GM23338 (cell line): ENCODE results near the gene PHYKPL. TPM values are rescaled to one million over a fixed set of nuclear protein-coding genes. Genes with fewer than 3 reads are reported as not detected.
A peak's percentile ranks its signal among the peaks of the same experiment; 100 is the strongest.

ENCODE experiments used
- ATAC-seq: fragments of 200-7000 bp; cut with Tn5 transposase; 3 replicates; pipeline ENCODE4 v1.9.1; 2020
- DNase-seq: peaks from one replicate; pipeline ENCODE4 v3.0.0-alpha.2; 2015; ENCODE audit warnings: low spot score
- H2AFZ ChIP-seq: fragments of 200-600 bp; sonication (generic); 2 replicates; pipeline ENCODE4 v1.8.0; 2016; ENCODE audit warnings: antibody characterized with exemption, mild to moderate bottlenecking, moderate library complexity
- H3F3A ChIP-seq: fragments of 200-600 bp; sonication (generic); replicated peaks from 2 replicates; pipeline ENCODE4 v1.8.0; 2017; ENCODE audit warnings: antibody characterized with exemption, mixed run types, low read depth
- H3K27ac ChIP-seq: fragments of 200-600 bp; sonication (generic); 2 replicates; pipeline ENCODE4 v1.6.1; 2016; ENCODE audit warnings: low read depth
- H3K27me3 ChIP-seq: fragments of 200-600 bp; sonication (generic); 2 replicates; pipeline ENCODE4 v1.8.0; 2016; ENCODE audit warnings: mild to moderate bottlenecking, mixed run types, moderate library complexity; ENCODE audit not compliant: insufficient read depth
- H3K36me3 ChIP-seq: fragments of 200-600 bp; sonication (generic); 2 replicates; pipeline ENCODE4 v1.8.0; 2016; ENCODE audit warnings: mild to moderate bottlenecking; ENCODE audit not compliant: insufficient read depth
- H3K4me1 ChIP-seq: fragments of 200-600 bp; sonication (generic); 2 replicates; pipeline ENCODE4 v1.8.0; 2016; ENCODE audit warnings: mild to moderate bottlenecking, moderate library complexity; ENCODE audit not compliant: insufficient read depth
- H3K4me2 ChIP-seq: fragments of 200-600 bp; sonication (generic); 2 replicates; pipeline ENCODE4 v1.7.1; 2017; ENCODE audit warnings: mixed run types
- H3K4me3 ChIP-seq: fragments of 200-600 bp; sonication (generic); 2 replicates; pipeline ENCODE4 v1.6.1; 2016; ENCODE audit warnings: mixed run types
- H3K79me2 ChIP-seq: fragments of 200-600 bp; sonication (generic); replicated peaks from 2 replicates; pipeline ENCODE4 v1.8.0; 2017; ENCODE audit warnings: mild to moderate bottlenecking; ENCODE audit not compliant: insufficient read depth
- H3K9me2 ChIP-seq: fragments of 200-600 bp; sonication (generic); 2 replicates; pipeline ENCODE4 v1.8.0; 2017; ENCODE audit not compliant: insufficient read depth
- H4K20me1 ChIP-seq: fragments of 200-600 bp; sonication (generic); replicated peaks from 2 replicates; pipeline ENCODE4 v1.8.0; 2017; ENCODE audit warnings: mild to moderate bottlenecking; ENCODE audit not compliant: insufficient read depth
- H3K27ac Mint-ChIP-seq: 2 replicates; pipeline ENCODE4 v1.8.0; 2020; ENCODE audit warnings: inconsistent platforms, mild to moderate bottlenecking, moderate library complexity, mixed read lengths
- H3K27me3 Mint-ChIP-seq: 3 replicates; pipeline ENCODE4 v1.8.0; 2022; ENCODE audit warnings: low read depth, mild to moderate bottlenecking, moderate library complexity, mixed read lengths, inconsistent platforms; ENCODE audit not compliant: insufficient read depth, poor library complexity
- H3K36me3 Mint-ChIP-seq: 3 replicates; pipeline ENCODE4 v1.8.0; 2021; ENCODE audit warnings: low read depth, mild to moderate bottlenecking, inconsistent platforms, moderate library complexity, mixed read lengths
- H3K4me1 Mint-ChIP-seq: 3 replicates; pipeline ENCODE4 v1.8.0; 2020; ENCODE audit warnings: mild to moderate bottlenecking, inconsistent platforms, mixed read lengths
- H3K4me3 Mint-ChIP-seq: 3 replicates; pipeline ENCODE4 v1.8.0; 2021; ENCODE audit warnings: moderate library complexity, mild to moderate bottlenecking, inconsistent platforms, mixed read lengths
- H3K9me3 Mint-ChIP-seq: 3 replicates; pipeline ENCODE4 v1.8.0; 2020; ENCODE audit warnings: moderate library complexity, mild to moderate bottlenecking, inconsistent platforms, mixed read lengths
- CREB1 ChIP-seq: fragments of 250-450 bp; sonication (Bioruptor Pico); IDR thresholded peaks from 2 replicates; pipeline ENCODE4 v1.5.0; 2020; ENCODE audit warnings: low read depth, mild to moderate bottlenecking, moderate library complexity
- NANOG ChIP-seq: IDR thresholded peaks from 2 replicates; pipeline ENCODE4 v1.6.1; 2016; ENCODE audit warnings: antibody characterized with exemption, borderline replicate concordance
- POLR2AphosphoS5 ChIP-seq: IDR thresholded peaks from 2 replicates; pipeline ENCODE4 v1.6.1; 2016; ENCODE audit warnings: antibody characterized with exemption, low read depth
- STAT1 ChIP-seq: IDR thresholded peaks from one replicate; pipeline ENCODE4 v1.6.1; 2016; ENCODE audit warnings: antibody characterized with exemption; ENCODE audit not compliant: unreplicated experiment
- ZNF331 ChIP-seq: fragments of 250-450 bp; sonication (Bioruptor Pico); IDR thresholded peaks from 2 replicates; pipeline ENCODE4 v1.5.0; 2020; ENCODE audit warnings: low read depth, mild to moderate bottlenecking, moderate library complexity
- polyA plus RNA-seq: library from polyadenylated mRNA; unstranded; fragments of >200 nt; fragmentation: Nextera tagmentation; extraction: Ambion mirVana; gene quantifications from 2 replicates; pipeline ENCODE4 v1.2.1, GENCODE V29; 2016
- total RNA-seq: library from RNA; depleted of rRNA; stranded (reverse); fragments of >200 nt; shearing (Covaris generic); gene quantifications from 2 replicates; pipeline ENCODE4 v1.2.3, GENCODE V29; 2014
- TF ChIP-seq, protein P1 (sequence below): IDR thresholded peaks from one replicate; pipeline ENCODE4 v1.6.1; 2018; ENCODE audit warnings: antibody characterized with exemption; ENCODE audit not compliant: unreplicated experiment
- TF ChIP-seq, protein P2 (sequence below), 2 experiments: fragments of 200-600 bp in 1 of 2; sonication (generic) in 1 of 2; conservative IDR thresholded peaks; 2 replicates each; pipeline versions ENCODE4 v1.5.1 to v1.6.1; 2016 to 2017; ENCODE audit warnings: antibody characterized with exemption in 2 of 2, low read depth in 2 of 2, mild to moderate bottlenecking in 2 of 2, moderate library complexity in 1 of 2
- TF ChIP-seq, protein P3 (sequence below): IDR thresholded peaks from 2 replicates; pipeline ENCODE4 v1.6.1; 2016; ENCODE audit warnings: antibody characterized with exemption
- TF ChIP-seq, protein P4 (sequence below): fragments of 250-450 bp; sonication (Bioruptor Pico); IDR thresholded peaks from 2 replicates; pipeline ENCODE4 v1.5.0; 2020; ENCODE audit warnings: mild to moderate bottlenecking, moderate library complexity

The PHYKPL gene
- total and polyA plus RNA-seq, 2 experiments from 2014 or later: 15.9 to 20.8 TPM

DNA sequence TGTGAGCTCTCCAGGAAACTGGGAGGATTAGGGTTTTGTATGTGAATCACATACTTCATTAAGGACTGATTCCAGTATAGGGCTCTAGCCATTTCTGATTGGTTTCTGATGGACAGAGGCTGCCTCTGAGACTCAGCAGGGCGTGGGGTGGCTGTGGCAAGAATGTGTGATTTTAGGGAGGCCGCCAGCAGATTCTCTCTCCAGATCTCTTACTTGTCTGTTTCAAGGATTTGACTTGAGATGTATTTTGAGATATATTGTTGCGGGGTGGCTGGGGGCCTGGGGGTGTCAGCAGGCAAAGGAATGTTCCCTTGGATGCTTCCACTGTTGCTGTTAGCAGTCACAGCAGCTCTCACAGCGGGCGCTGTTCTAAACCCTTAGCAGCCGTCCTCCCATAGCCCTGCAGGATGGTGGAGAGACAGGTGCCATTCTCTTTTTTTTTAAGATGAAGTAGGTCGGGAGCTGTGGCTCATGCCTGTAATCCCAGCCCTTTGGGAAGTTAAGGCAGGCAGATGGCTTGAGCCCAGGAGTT lies 36.3 kb downstream of the PHYKPL start:
- no peaks in the 10 kb centered on the region; the same call in 1 of the 2 replicates for H4K20me1 ChIP-seq
- no peak overlapping the region for H3K4me2 ChIP-seq
- Mint-ChIP-seq H3K4me3 (no peak overlapping the region), H3K27ac (no peak overlapping the region), H3K4me1 (peaks cover 29% of the 10 kb centered on the region), H3K36me3 (peaks cover 17% of the 10 kb centered on the region), H3K9me3 (peaks cover 23% of the 10 kb centered on the region), H3K27me3 (peaks cover 19% of the 10 kb centered on the region)
- DNase-seq (no peak), ATAC-seq (peak; percentile 30; the same call in 2 of the 3 replicates)
- H3K9me2 ChIP-seq: no peaks in the 10 kb centered on the region
- H2AFZ ChIP-seq: no peak overlapping the region
- 0 out of 2 replicates have a peak, but pooled peaks cover 3% of the 10 kb centered on the region for H3F3A ChIP-seq
- 0 out of 2 replicates have a peak, but pooled peaks cover 2% of the 10 kb centered on the region for H3K36me3 ChIP-seq
- TF ChIP-seq CREB1 (CRISPR knock-in tag): no peak
- TF ChIP-seq POLR2AphosphoS5: no peak
- TF ChIP-seq, protein P1, sequence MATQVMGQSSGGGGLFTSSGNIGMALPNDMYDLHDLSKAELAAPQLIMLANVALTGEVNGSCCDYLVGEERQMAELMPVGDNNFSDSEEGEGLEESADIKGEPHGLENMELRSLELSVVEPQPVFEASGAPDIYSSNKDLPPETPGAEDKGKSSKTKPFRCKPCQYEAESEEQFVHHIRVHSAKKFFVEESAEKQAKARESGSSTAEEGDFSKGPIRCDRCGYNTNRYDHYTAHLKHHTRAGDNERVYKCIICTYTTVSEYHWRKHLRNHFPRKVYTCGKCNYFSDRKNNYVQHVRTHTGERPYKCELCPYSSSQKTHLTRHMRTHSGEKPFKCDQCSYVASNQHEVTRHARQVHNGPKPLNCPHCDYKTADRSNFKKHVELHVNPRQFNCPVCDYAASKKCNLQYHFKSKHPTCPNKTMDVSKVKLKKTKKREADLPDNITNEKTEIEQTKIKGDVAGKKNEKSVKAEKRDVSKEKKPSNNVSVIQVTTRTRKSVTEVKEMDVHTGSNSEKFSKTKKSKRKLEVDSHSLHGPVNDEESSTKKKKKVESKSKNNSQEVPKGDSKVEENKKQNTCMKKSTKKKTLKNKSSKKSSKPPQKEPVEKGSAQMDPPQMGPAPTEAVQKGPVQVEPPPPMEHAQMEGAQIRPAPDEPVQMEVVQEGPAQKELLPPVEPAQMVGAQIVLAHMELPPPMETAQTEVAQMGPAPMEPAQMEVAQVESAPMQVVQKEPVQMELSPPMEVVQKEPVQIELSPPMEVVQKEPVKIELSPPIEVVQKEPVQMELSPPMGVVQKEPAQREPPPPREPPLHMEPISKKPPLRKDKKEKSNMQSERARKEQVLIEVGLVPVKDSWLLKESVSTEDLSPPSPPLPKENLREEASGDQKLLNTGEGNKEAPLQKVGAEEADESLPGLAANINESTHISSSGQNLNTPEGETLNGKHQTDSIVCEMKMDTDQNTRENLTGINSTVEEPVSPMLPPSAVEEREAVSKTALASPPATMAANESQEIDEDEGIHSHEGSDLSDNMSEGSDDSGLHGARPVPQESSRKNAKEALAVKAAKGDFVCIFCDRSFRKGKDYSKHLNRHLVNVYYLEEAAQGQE: no peak
- TF ChIP-seq, protein P2, sequence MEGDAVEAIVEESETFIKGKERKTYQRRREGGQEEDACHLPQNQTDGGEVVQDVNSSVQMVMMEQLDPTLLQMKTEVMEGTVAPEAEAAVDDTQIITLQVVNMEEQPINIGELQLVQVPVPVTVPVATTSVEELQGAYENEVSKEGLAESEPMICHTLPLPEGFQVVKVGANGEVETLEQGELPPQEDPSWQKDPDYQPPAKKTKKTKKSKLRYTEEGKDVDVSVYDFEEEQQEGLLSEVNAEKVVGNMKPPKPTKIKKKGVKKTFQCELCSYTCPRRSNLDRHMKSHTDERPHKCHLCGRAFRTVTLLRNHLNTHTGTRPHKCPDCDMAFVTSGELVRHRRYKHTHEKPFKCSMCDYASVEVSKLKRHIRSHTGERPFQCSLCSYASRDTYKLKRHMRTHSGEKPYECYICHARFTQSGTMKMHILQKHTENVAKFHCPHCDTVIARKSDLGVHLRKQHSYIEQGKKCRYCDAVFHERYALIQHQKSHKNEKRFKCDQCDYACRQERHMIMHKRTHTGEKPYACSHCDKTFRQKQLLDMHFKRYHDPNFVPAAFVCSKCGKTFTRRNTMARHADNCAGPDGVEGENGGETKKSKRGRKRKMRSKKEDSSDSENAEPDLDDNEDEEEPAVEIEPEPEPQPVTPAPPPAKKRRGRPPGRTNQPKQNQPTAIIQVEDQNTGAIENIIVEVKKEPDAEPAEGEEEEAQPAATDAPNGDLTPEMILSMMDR (conservative IDR thresholded peaks at IDR 0.05; ENCODE audit: low read depth in 2 of 2): no peak
- TF ChIP-seq, protein P3, sequence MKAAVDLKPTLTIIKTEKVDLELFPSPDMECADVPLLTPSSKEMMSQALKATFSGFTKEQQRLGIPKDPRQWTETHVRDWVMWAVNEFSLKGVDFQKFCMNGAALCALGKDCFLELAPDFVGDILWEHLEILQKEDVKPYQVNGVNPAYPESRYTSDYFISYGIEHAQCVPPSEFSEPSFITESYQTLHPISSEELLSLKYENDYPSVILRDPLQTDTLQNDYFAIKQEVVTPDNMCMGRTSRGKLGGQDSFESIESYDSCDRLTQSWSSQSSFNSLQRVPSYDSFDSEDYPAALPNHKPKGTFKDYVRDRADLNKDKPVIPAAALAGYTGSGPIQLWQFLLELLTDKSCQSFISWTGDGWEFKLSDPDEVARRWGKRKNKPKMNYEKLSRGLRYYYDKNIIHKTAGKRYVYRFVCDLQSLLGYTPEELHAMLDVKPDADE: no peak
- no peak for TF ChIP-seq NANOG
- TF ChIP-seq ZNF331 (CRISPR knock-in tag): no peak
- H3K79me2 ChIP-seq: no peaks in the 10 kb centered on the region
- H3K27ac ChIP-seq: no peak overlapping the region; the same call in 1 of the 2 replicates
- no peaks in the 10 kb centered on the region for H3K4me1 ChIP-seq
- no peaks in the 10 kb centered on the region for H3K27me3 ChIP-seq
- no peak overlapping the region for H3K4me3 ChIP-seq

DNA sequence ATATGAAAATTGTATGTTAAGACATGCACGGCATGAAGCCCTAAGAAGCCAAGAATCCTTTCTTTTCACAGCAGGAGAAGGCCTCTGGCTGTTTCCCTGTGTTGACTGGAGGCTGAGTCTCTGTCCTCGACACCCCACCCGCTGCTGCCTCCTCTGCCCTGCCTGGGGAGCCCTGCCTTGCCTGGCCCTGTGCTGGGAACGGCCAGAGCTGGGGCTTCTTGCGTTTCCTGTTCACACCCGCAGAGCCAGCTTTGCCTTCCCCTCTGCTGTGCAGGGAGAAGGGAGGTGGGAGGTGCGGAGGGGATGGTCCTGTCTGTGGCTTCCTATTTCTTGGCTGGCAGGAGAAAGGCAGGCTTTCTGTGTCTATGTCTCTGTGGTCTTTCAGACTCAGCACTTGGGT lies 38.6 kb downstream of the PHYKPL start:
- ATAC-seq (peak; percentile 44), DNase-seq (no peak)
- Histone ChIP-seq H4K20me1 (no peaks in the 10 kb centered on the region), H3K9me2 (no peaks in the 10 kb centered on the region), H3K27me3 (no peaks in the 10 kb centered on the region), H3K36me3 (0 out of 2 replicates have a peak, but pooled peaks cover 2% of the 10 kb centered on the region), H3K79me2 (no peaks in the 10 kb centered on the region), H2AFZ (no peak overlapping the region), H3K27ac (no peak overlapping the region), H3K4me1 (no peaks in the 10 kb centered on the region), H3K4me3 (no peak overlapping the region), H3F3A (0 out of 2 replicates have a peak, but pooled peaks cover 3% of the 10 kb centered on the region), H3K4me2 (no peak overlapping the region)
- Mint-ChIP-seq H3K27ac (no peak overlapping the region), H3K4me1 (peaks cover 20% of the 10 kb centered on the region), H3K36me3 (peaks cover 24% of the 10 kb centered on the region), H3K9me3 (peaks cover 38% of the 10 kb centered on the region), H3K27me3 (peaks cover 17% of the 10 kb centered on the region), H3K4me3 (no peak overlapping the region)
- no peak for TF ChIP-seq ZNF331 (CRISPR knock-in tag)
- no peak for TF ChIP-seq STAT1
- TF ChIP-seq, protein P4, sequence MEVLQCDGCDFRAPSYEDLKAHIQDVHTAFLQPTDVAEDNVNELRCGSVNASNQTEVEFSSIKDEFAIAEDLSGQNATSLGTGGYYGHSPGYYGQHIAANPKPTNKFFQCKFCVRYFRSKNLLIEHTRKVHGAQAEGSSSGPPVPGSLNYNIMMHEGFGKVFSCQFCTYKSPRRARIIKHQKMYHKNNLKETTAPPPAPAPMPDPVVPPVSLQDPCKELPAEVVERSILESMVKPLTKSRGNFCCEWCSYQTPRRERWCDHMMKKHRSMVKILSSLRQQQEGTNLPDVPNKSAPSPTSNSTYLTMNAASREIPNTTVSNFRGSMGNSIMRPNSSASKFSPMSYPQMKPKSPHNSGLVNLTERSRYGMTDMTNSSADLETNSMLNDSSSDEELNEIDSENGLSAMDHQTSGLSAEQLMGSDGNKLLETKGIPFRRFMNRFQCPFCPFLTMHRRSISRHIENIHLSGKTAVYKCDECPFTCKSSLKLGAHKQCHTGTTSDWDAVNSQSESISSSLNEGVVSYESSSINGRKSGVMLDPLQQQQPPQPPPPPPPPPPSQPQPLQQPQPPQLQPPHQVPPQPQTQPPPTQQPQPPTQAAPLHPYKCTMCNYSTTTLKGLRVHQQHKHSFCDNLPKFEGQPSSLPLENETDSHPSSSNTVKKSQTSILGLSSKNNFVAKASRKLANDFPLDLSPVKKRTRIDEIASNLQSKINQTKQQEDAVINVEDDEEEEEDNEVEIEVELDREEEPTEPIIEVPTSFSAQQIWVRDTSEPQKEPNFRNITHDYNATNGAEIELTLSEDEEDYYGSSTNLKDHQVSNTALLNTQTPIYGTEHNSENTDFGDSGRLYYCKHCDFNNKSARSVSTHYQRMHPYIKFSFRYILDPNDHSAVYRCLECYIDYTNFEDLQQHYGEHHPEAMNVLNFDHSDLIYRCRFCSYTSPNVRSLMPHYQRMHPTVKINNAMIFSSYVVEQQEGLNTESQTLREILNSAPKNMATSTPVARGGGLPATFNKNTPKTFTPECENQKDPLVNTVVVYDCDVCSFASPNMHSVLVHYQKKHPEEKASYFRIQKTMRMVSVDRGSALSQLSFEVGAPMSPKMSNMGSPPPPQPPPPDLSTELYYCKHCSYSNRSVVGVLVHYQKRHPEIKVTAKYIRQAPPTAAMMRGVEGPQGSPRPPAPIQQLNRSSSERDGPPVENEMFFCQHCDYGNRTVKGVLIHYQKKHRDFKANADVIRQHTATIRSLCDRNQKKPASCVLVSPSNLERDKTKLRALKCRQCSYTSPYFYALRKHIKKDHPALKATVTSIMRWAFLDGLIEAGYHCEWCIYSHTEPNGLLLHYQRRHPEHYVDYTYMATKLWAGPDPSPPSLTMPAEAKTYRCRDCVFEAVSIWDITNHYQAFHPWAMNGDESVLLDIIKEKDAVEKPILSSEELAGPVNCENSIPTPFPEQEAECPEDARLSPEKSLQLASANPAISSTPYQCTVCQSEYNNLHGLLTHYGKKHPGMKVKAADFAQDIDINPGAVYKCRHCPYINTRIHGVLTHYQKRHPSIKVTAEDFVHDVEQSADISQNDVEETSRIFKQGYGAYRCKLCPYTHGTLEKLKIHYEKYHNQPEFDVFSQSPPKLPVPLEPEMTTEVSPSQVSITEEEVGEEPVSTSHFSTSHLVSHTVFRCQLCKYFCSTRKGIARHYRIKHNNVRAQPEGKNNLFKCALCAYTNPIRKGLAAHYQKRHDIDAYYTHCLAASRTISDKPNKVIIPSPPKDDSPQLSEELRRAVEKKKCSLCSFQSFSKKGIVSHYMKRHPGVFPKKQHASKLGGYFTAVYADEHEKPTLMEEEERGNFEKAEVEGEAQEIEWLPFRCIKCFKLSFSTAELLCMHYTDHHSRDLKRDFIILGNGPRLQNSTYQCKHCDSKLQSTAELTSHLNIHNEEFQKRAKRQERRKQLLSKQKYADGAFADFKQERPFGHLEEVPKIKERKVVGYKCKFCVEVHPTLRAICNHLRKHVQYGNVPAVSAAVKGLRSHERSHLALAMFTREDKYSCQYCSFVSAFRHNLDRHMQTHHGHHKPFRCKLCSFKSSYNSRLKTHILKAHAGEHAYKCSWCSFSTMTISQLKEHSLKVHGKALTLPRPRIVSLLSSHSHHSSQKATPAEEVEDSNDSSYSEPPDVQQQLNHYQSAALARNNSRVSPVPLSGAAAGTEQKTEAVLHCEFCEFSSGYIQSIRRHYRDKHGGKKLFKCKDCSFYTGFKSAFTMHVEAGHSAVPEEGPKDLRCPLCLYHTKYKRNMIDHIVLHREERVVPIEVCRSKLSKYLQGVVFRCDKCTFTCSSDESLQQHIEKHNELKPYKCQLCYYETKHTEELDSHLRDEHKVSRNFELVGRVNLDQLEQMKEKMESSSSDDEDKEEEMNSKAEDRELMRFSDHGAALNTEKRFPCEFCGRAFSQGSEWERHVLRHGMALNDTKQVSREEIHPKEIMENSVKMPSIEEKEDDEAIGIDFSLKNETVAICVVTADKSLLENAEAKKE (CRISPR knock-in tag): no peak
- TF ChIP-seq NANOG: no peak
